Activated naive CD8-positive, alpha-beta T cell treated with anti-CD3 and anti-CD28 coated beads for 36 hours (primary cell): ENCODE results near the gene COL26A1. TPM values are rescaled to one million over a fixed set of nuclear protein-coding genes. Genes with fewer than 3 reads are reported as not detected.

Experiments used
- DNase-seq: peaks from one replicate; pipeline ENCODE4 v3.0.0; 2021
- H3K27ac Mint-ChIP-seq: one replicate; pipeline ENCODE4 v1.8.0; 2022; ENCODE audit warnings: mild to moderate bottlenecking, moderate library complexity, mixed read lengths
- H3K27me3 Mint-ChIP-seq: one replicate; pipeline ENCODE4 v1.8.0; 2022; ENCODE audit warnings: mild to moderate bottlenecking, mixed read lengths
- H3K36me3 Mint-ChIP-seq: one replicate; pipeline ENCODE4 v1.8.0; 2021; ENCODE audit warnings: mild to moderate bottlenecking, mixed read lengths
- H3K4me1 Mint-ChIP-seq: one replicate; pipeline ENCODE4 v1.8.0; 2021; ENCODE audit warnings: mixed read lengths
- H3K4me3 Mint-ChIP-seq: one replicate; pipeline ENCODE4 v1.8.0; 2022; ENCODE audit warnings: mild to moderate bottlenecking, moderate library complexity, mixed read lengths
- H3K9me3 Mint-ChIP-seq: one replicate; pipeline ENCODE4 v1.8.0; 2022; ENCODE audit warnings: mixed read lengths
- total RNA-seq, 2 experiments: library from RNA; stranded (reverse); gene quantifications; one replicate each; pipeline ENCODE4 v1.2.3, GENCODE V29; 2021

COL26A1 gene
- total RNA-seq, 2 experiments from 2014 or later, result not detected

DNA sequence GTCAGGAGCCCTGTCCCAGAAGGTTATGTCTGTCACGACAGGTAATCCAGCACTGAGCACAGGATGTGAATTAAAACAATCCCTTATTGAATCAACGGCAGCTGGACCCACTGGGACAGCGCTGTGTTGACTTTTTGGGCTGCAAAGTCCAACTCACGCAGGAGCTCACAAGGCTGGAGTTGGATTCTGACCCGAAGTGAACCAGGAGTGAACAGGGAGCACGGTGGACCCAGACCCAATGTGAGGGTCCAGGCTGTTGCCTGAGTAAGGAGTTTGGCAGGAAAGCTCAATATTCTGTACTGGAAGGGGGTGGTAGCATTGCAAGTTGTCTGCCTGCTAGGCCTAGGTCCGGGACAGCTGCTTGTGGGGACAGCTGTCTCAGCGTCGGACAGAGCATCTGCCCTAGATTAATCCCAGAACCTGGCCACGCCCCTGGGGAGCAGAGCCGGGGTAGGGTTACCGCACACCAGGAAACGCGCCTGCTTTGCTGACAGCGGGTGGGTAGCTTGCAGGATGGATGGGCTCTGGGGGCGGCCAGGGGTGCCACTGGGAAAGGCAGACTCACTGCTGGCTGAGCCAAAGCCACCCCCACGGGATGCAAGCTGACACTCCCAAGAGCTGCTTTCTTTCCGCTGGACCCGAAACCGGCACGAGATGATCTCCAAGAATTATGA, 24.0 kb downstream of the COL26A1 start:
- Mint-ChIP-seq H3K36me3 (no peaks in the 10 kb centered on the region), H3K4me3 (no peak overlapping the region), H3K27me3 (no peaks in the 10 kb centered on the region), H3K4me1 (peaks cover 20% of the 10 kb centered on the region), H3K9me3 (peaks cover 1% of the 10 kb centered on the region), H3K27ac (no peak overlapping the region)
- no peak for DNase-seq

DNA sequence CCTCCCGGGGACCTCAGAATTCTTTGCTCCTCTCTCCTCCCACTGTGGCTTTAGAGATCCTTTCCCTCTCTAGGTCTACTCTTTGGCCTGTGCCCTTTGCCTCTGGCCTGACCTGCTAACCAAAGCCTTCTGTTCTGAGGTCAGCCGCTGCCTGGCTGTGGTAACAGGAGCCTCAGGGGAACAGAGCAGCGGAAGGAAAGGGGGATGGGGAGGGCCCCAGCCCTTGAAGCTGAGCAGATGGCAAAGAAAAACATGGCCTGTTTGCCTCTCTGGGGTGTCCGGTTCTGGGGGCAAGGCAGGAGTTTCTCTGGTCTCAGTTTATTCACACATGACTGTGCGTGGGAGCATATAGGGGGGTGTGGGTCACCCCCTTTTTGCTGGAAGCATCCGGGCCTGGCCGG, 28.2 kb downstream of the COL26A1 start:
- H3K9me3 Mint-ChIP-seq, result no peaks in the 10 kb centered on the region
- peak overlapping the region; percentile 43 for H3K4me3 Mint-ChIP-seq
- H3K36me3 Mint-ChIP-seq, result no peaks in the 10 kb centered on the region
- peaks cover 25% of the 10 kb centered on the region for H3K4me1 Mint-ChIP-seq
- DNase-seq, result peak; percentile 45
- H3K27ac Mint-ChIP-seq, result peak overlapping the region; percentile 74
- no peaks in the 10 kb centered on the region for H3K27me3 Mint-ChIP-seq

DNA sequence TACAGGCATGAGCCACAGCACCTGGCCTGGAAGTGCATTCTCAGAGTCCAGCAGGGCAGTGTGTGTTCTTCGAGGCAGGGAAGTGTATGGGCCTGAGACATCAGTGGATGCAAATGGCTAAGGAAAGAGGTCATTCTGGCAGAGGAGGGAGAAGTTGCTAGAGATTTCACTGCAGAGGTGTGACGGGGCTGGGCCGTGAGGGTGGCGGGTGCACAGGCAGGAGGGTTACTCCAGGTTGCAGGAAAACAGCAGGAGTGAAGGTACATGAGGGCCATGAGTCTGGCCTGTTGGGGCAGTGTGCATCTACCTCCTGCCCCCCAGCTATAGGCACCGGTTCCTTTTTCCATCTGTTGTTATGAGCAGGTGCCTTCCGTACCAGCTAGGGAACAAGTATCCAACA, 29.3 kb downstream of the COL26A1 start:
- H3K36me3 Mint-ChIP-seq, result no peaks in the 10 kb centered on the region
- H3K27ac Mint-ChIP-seq, result peak overlapping the region; percentile 35
- no peaks in the 10 kb centered on the region for H3K27me3 Mint-ChIP-seq
- no peak for DNase-seq
- H3K9me3 Mint-ChIP-seq, result no peaks in the 10 kb centered on the region
- no peak overlapping the region for H3K4me3 Mint-ChIP-seq
- peaks cover 19% of the 10 kb centered on the region for H3K4me1 Mint-ChIP-seq

DNA sequence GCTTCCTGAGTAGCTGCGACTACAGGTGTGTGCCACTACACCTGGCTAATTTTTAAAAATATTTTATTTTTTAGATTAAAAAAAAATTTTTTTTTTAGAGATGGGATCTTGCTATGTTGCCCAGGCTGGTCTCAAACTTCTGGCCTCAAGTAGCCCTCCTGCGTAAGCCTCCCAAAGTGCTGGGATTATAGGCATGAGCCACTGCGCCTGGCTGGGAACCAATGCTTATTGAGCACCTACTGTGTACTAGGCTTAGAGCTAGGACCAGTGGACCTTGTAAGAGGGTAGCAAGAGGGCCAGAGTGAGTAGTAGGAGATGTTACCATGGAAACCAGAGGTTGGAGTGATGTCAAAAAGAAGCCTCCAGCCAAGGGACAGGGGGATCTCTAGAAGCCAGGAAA, 31.2 kb downstream of the COL26A1 start:
- Mint-ChIP-seq H3K27me3 (no peaks in the 10 kb centered on the region), H3K27ac (no peak overlapping the region), H3K36me3 (no peaks in the 10 kb centered on the region), H3K4me1 (peaks cover 13% of the 10 kb centered on the region), H3K4me3 (no peak overlapping the region), H3K9me3 (peaks cover 2% of the 10 kb centered on the region)
- no peak for DNase-seq

DNA sequence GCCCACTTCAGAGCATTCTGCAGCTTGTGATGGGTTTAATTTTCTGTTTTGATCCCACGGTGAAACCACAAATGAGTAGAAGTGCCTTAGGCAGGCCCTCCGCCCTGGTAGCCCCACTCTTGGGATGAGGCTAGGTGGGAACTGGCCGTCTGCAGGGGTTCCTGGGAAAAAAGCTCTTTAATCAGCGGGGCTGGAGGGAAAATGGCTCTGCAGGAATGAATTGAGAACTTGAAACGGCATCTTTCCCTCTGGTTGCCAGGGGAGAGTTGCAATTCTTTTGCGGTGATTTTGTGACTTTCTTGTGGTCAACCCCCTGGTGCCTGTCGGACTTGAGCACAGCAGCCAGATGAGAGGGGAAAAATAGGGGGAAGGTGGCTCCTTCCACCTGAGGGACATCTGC, 32.7 kb downstream of the COL26A1 start:
- DNase-seq, result no peak
- H3K27me3 Mint-ChIP-seq, result no peaks in the 10 kb centered on the region
- H3K4me1 Mint-ChIP-seq, result peaks cover 15% of the 10 kb centered on the region
- H3K36me3 Mint-ChIP-seq, result no peaks in the 10 kb centered on the region
- H3K4me3 Mint-ChIP-seq, result no peak overlapping the region
- no peak overlapping the region for H3K27ac Mint-ChIP-seq
- peaks cover 2% of the 10 kb centered on the region for H3K9me3 Mint-ChIP-seq

DNA sequence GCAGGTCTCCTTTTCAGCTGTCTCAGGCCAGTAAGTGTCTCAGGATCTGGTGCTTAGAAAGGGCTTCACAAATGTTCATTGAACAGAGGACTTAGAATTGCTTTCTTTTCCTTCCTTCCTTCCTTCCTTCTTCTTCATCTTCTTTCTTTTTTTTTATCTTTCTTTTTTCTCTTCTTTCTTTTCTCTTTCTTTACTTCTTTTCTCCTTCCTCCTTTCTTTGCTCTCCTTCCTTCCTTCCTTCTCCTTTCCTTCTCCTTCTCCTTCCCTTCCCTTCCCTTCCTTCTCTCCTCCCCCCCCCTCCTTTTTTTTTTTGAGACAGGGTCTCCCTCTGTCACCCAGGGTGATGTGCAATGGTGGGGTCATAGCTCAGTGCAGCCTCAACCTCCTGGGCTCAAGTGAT, 34.6 kb downstream of the COL26A1 start:
- H3K36me3 Mint-ChIP-seq, result no peaks in the 10 kb centered on the region
- H3K4me3 Mint-ChIP-seq, result no peak overlapping the region
- H3K27me3 Mint-ChIP-seq, result no peaks in the 10 kb centered on the region
- peaks cover 2% of the 10 kb centered on the region for H3K9me3 Mint-ChIP-seq
- no peak overlapping the region for H3K27ac Mint-ChIP-seq
- no peak for DNase-seq
- H3K4me1 Mint-ChIP-seq, result peaks cover 2% of the 10 kb centered on the region

DNA sequence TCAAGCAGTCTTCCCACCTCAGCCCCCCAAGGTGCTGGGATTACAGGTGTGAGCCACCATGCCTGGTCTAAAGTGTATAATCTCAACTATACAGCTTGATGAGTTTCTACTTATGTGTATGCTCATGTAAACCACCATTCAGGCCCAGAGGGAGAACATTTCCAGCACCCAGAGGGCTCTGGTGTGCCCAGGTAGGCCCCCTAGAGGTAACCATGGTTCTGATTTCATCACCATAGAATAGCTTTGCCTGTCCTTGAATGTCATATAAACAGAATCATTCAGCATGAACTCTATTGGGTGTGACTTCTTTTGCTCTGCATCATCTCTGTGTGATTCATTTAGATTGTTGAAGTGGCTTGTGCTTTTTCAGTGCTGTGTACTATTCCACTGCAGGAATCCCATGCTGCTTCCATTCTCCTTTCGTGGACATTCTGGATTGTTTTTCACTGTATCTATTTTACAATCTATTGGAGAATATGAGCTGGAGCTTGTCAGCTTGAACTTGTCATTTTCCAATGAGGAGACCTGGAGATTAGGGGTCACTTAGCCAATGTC, 35.2 kb downstream of the COL26A1 start:
- no peak for DNase-seq
- H3K27me3 Mint-ChIP-seq, result peaks cover 2% of the 10 kb centered on the region
- H3K36me3 Mint-ChIP-seq, result no peaks in the 10 kb centered on the region
- peaks cover 2% of the 10 kb centered on the region for H3K4me1 Mint-ChIP-seq
- peaks cover 2% of the 10 kb centered on the region for H3K9me3 Mint-ChIP-seq
- H3K27ac Mint-ChIP-seq, result no peak overlapping the region
- H3K4me3 Mint-ChIP-seq, result no peak overlapping the region

DNA sequence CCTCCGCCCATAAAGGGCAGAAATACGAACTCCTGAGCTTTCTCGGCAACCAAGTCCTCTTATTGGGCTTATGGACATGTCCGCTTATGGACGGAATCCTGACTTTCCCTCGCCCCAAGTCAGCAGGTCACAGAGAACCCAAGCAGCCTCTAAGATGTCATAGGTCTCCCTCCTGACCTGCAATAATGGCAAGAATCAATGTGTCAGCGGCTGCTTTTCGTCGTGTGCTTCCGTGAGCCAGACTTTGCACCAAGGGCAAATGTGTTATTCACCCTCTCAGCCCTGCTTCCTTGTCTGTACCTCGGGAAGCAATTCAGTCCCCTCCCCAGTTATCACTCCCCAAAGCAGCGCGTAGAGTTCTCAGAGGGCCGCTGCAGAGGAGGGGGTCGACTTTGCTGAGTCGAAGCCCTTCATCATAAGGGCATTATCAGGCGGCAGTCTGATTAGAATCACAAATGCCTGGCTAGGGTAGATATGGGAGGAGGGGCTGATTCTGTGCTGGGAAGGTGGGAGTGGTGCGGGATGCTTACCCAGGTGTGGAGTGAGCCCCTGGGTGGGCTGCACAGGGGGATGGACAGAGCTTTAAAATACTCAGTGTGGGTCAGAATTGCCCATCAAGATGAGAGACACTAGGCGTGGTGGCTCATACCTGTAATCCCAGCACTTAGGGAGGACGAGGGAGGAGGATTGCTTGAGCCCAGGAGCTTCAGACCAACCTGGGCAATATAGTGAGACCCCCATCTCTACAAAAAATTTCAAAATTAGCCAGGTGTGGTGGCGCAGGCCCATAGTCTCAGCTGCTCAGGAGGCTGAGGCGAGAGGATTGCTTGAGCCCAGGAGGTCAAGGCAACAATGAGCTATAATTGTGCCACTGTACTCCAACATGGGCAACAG, 36.0 kb downstream of the COL26A1 start:
- H3K4me3 Mint-ChIP-seq, result no peak overlapping the region
- no peaks in the 10 kb centered on the region for H3K36me3 Mint-ChIP-seq
- peaks cover 2% of the 10 kb centered on the region for H3K9me3 Mint-ChIP-seq
- DNase-seq, result no peak
- H3K27me3 Mint-ChIP-seq, result peaks cover 5% of the 10 kb centered on the region
- H3K4me1 Mint-ChIP-seq, result peaks cover 2% of the 10 kb centered on the region
- H3K27ac Mint-ChIP-seq, result no peak overlapping the region

DNA sequence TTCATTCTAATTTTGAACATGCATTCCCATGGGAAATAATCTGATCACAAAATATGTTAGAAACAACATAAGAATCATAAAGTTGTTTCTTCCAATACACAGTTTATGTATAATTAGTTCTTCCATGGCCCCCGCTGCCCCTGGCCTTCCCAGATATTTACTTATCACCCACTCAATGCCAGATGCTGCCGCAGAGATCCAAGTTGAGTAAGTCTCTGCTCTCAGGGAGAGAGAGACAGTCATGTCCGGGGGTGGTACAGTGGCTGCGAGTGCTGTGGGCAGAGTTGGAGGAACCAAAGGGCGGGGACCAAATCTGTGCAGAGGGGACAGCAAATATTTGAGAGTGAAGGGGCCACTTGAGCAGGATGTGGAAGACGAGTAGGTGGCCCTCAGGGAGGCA, 37.1 kb downstream of the COL26A1 start:
- DNase-seq, result no peak
- H3K36me3 Mint-ChIP-seq, result no peaks in the 10 kb centered on the region
- H3K27me3 Mint-ChIP-seq, result peaks cover 5% of the 10 kb centered on the region
- H3K4me3 Mint-ChIP-seq, result no peak overlapping the region
- peaks cover 2% of the 10 kb centered on the region for H3K9me3 Mint-ChIP-seq
- H3K27ac Mint-ChIP-seq, result no peak overlapping the region
- peaks cover 2% of the 10 kb centered on the region for H3K4me1 Mint-ChIP-seq

DNA sequence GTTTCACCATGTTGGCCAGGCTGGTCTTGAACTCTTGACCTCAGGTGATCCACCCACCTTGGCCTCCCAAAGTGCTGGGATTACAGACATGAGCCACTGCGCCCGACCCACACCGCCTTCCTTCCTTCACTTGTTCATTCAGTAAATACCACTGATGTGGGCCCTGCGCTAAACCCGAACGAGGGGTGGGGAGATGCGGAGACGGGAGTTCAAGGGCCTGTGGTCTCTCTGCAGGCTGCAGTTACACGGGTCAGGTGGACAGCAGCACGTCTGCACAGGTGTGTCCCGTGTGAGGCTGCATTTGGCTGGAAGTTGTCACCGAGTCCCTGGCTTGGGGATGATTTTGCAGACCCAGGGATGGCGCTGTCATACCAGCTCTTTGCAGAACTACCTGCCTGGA, 38.1 kb downstream of the COL26A1 start:
- Mint-ChIP-seq H3K4me3 (no peak overlapping the region), H3K36me3 (no peaks in the 10 kb centered on the region), H3K27me3 (peaks cover 5% of the 10 kb centered on the region), H3K4me1 (peaks cover 2% of the 10 kb centered on the region), H3K27ac (no peak overlapping the region), H3K9me3 (peaks cover 2% of the 10 kb centered on the region)
- DNase-seq, result no peak

DNA sequence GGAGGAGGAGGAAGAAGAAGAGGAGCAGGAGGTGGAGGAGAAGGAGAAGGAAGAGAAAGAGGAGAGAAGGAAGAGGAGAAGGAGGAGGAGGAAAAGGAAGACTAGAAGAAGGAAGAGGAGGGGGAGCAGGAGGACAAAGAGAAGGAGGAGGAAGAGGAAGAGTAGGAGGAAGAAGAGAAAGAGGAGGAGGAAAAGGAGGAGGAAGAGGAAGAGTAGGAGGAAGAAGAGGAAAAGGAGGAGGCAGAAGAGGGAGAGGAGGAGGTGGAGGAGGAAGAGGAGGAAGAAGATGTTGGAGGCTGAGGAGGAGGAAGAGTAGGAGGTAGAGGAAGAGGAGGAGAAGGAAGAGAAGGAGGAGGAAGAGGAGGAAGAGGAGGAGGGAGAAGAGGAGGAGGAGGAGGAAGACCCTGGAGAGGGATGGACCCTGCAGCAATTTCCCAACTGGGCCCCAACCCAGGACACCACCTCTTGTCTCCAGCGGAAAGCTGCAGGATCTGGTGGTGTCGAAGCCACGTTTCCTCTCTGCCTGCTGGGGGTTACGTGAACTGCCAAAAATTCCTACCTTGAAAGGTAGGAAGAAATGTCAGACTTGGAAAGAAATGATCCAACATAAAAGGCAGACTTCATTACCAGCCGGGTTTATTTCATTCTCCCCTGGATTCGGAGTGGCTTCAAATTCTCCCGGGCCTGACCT, 38.9 kb downstream of the COL26A1 start:
- no peak overlapping the region for H3K27ac Mint-ChIP-seq
- peaks cover 2% of the 10 kb centered on the region for H3K4me1 Mint-ChIP-seq
- H3K36me3 Mint-ChIP-seq, result no peaks in the 10 kb centered on the region
- H3K9me3 Mint-ChIP-seq, result peaks cover 2% of the 10 kb centered on the region
- no peak for DNase-seq
- H3K27me3 Mint-ChIP-seq, result peaks cover 5% of the 10 kb centered on the region
- no peak overlapping the region for H3K4me3 Mint-ChIP-seq

DNA sequence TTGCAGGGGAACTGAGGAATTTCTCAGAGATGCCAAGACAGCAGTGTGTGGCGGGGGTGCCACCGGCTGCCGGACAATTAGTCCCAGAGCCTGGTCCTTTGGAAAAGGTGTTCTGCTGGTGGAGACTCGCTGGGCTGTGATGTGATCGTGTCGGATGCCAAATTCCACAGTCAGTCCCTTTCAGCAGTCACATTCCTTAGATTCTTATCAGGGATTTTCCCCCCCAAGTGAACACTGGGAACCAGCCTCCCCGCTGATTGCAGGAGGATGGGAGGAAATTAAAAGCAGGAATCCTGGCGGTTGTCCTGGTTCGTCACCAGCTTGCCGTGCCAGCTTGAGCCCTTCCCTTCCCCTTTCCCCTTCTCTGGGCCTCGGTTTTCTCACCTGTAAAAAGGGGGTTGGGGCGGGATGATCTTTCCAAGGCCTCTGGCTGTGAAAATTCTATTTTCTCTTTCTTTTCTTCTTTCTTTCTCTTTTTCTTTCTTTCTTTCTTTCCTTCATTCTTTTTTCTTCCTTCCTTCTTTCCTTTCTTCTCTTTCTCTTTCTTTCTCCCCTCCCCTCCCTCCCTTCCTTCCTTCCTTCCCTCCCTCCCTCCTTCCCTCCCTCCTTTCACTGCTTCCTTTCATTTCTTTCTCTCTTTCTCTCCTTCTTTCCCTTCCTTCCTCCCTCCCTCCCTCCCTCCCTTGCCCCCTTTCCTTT, 39.6 kb downstream of the COL26A1 start:
- H3K9me3 Mint-ChIP-seq, result peaks cover 2% of the 10 kb centered on the region
- DNase-seq, result no peak
- H3K4me3 Mint-ChIP-seq, result no peak overlapping the region
- H3K27me3 Mint-ChIP-seq, result peaks cover 5% of the 10 kb centered on the region
- H3K4me1 Mint-ChIP-seq, result peaks cover 2% of the 10 kb centered on the region
- H3K36me3 Mint-ChIP-seq, result no peaks in the 10 kb centered on the region
- no peak overlapping the region for H3K27ac Mint-ChIP-seq

DNA sequence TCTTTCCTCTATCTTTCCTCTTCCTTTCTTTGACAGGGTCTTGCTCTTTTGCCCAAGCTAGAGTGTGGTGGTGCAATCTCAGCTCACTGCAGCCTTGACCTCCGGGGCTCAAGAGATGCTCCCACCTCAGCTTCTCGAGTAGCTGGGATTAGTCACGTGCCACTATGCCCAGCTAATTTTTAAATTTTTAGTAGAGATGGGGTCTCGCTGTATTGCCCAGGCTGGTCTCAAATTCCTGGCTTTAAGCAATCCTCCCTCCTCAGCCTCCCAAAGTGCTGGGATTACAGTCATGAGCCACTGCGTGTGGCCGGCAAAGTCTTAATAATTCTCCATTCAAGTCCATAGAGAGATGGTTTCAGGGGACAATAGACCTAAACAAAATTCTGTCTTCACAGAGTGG, 40.2 kb downstream of the COL26A1 start:
- H3K9me3 Mint-ChIP-seq, result peaks cover 2% of the 10 kb centered on the region
- no peak overlapping the region for H3K4me3 Mint-ChIP-seq
- H3K27ac Mint-ChIP-seq, result no peak overlapping the region
- H3K36me3 Mint-ChIP-seq, result no peaks in the 10 kb centered on the region
- H3K27me3 Mint-ChIP-seq, result peaks cover 5% of the 10 kb centered on the region
- H3K4me1 Mint-ChIP-seq, result peaks cover 2% of the 10 kb centered on the region
- DNase-seq, result no peak

DNA sequence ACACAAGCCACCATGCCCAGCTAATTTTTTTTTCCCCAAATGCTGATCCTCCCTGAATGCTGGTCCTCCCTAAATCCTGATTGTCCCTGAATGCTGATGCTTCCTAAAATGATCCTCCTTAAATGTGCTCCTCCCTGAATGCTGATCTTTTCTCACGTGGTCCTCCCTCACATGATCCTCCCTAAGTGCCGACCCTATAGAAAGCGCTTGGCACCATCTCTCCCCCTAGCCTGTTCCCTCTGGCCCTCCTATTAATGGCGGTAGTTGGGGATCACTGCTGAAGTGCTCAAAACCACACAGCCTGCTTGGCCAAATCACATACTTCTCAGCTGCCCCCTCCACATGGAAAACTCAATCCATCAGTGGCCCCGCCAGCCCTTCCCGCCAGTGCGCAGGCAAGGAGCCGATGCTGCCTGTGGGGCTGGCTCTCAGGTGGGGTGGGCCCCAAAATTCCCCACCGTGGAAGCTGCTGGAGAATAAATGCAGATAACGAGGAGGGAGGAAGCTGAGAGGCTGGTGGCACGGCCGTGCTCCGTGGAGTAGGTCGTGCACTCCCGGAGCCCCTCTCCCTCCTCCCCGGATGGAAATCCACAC, 42.9 kb downstream of the COL26A1 start:
- H3K9me3 Mint-ChIP-seq, result peaks cover 9% of the 10 kb centered on the region
- no peak overlapping the region for H3K27ac Mint-ChIP-seq
- no peak for DNase-seq
- H3K4me3 Mint-ChIP-seq, result no peak overlapping the region
- no peaks in the 10 kb centered on the region for H3K4me1 Mint-ChIP-seq
- H3K36me3 Mint-ChIP-seq, result no peaks in the 10 kb centered on the region
- H3K27me3 Mint-ChIP-seq, result peaks cover 5% of the 10 kb centered on the region
